A673 (cell line): ENCODE results near the gene TCF7L2. TPM values are rescaled to one million over a fixed set of nuclear protein-coding genes. Genes with fewer than 3 reads are reported as not detected.

ENCODE experiments used
- Bru-seq: library from RNA; stranded (reverse); fragments of 400-500 nt; gene quantifications from one replicate; lab custom pipeline; 2021; lab: Mats Ljungman, UMichigan
- BruChase-seq, 2 experiments: library from RNA; stranded (reverse); fragments of 400-500 nt; gene quantifications; one replicate each; lab custom pipeline; 2021; lab: Mats Ljungman, UMichigan
- BruUV-seq: library from RNA; stranded (reverse); fragments of 400-500 nt; replicated peaks from 2 replicates; lab custom pipeline; 2021; lab: Mats Ljungman, UMichigan
- CTCF ChIA-PET: fragments of 300-600 bp; sonication (Branson Sonifier 250); formaldehyde crosslinking; loops from one replicate; lab custom pipeline; 2022; ENCODE audit warnings: antibody characterized with exemption; lab: Charles Lee
- POLR2A ChIA-PET: fragments of 300-600 bp; sonication (Branson Sonifier 250); formaldehyde crosslinking; loops from one replicate; lab custom pipeline; 2022; ENCODE audit warnings: antibody characterized with exemption; ENCODE audit not compliant: low non-redundant PET; lab: Charles Lee
- DNase-seq: peaks from one replicate; pipeline ENCODE4 v3.0.0-alpha.2; 2015; ENCODE audit warnings: low spot score
- H3K27ac ChIP-seq: fragments of 200-600 bp; sonication (generic); 2 replicates; pipeline ENCODE4 v1.5.1; 2016; ENCODE audit warnings: mixed run types, low read depth, mild to moderate bottlenecking, mixed read lengths, antibody characterized with exemption, low read length; ENCODE audit not compliant: poor library complexity, severe bottlenecking
- H3K27me3 ChIP-seq: fragments of 200-600 bp; sonication (generic); replicated peaks from 2 replicates; pipeline ENCODE4 v1.6.1; 2017; ENCODE audit warnings: mixed run types, low read depth, mild to moderate bottlenecking, mixed read lengths, antibody characterized with exemption, low read length; ENCODE audit not compliant: insufficient read depth, poor library complexity
- H3K36me3 ChIP-seq: fragments of 200-600 bp; sonication (generic); 2 replicates; pipeline ENCODE4 v1.6.1; 2016; ENCODE audit warnings: mixed run types, mild to moderate bottlenecking, mixed read lengths, antibody characterized with exemption, low read length; ENCODE audit not compliant: insufficient read depth, poor library complexity, severe bottlenecking
- H3K4me1 ChIP-seq: fragments of 200-600 bp; sonication (generic); 2 replicates; pipeline ENCODE4 v1.6.1; 2017; ENCODE audit warnings: mixed run types, mild to moderate bottlenecking, mixed read lengths, antibody characterized with exemption, low read length; ENCODE audit not compliant: insufficient read depth, poor library complexity, severe bottlenecking
- H3K4me3 ChIP-seq: fragments of 200-600 bp; sonication (generic); 2 replicates; pipeline ENCODE4 v1.5.1; 2016; ENCODE audit warnings: low read depth, mixed run types, mild to moderate bottlenecking, mixed read lengths, low read length; ENCODE audit not compliant: poor library complexity, severe bottlenecking
- H3K9me3 ChIP-seq: fragments of 200-600 bp; sonication (generic); 2 replicates; pipeline ENCODE4 v1.6.1; 2016; ENCODE audit warnings: mixed run types, low read depth, mild to moderate bottlenecking, mixed read lengths, antibody characterized with exemption, low read length; ENCODE audit not compliant: poor library complexity, severe bottlenecking
- EZH2 ChIP-seq: fragments of 200-600 bp; sonication (generic); IDR thresholded peaks from 2 replicates; pipeline ENCODE4 v1.6.1; 2017; ENCODE audit warnings: borderline replicate concordance, low read depth, mild to moderate bottlenecking, mixed read lengths, antibody characterized with exemption, low read length; ENCODE audit not compliant: poor library complexity, severe bottlenecking
- intact Hi-C: fragments of 100-400 bp; cut with micrococcal nuclease; formaldehyde crosslinking; loops from one replicate; pipeline ENCODE4 v1.10.0; 2022; ENCODE audit not compliant: unreplicated experiment
- long read RNA-seq: library from polyadenylated mRNA; stranded (forward); transcript quantifications from one replicate; pipeline ENCODE4 v2.0.0, GENCODE V29; 2022
- total RNA-seq: library from RNA; stranded (reverse); gene quantifications from 2 replicates; pipeline ENCODE4 v1.2.3, GENCODE V29; 2021
- TF ChIP-seq, protein P1 (sequence below): fragments of 300-800, 200-600 bp; sonication (generic); conservative IDR thresholded peaks from 2 replicates; pipeline ENCODE4 v1.5.1; 2017; ENCODE audit warnings: low read depth, mild to moderate bottlenecking, antibody characterized with exemption, low read length, moderate library complexity, mixed read lengths

TCF7L2 gene
- total RNA-seq (16.8 and 20.9 TPM in 2 replicates), Bru-seq, nascent RNA (percentile 79 among the genes with signal in this experiment), BruChase-seq, experiment 1, labeled RNA remaining after a 2-hour chase (percentile 72 among the genes with signal in this experiment), BruChase-seq, experiment 2, labeled RNA remaining after a 6-hour chase (percentile 68 among the genes with signal in this experiment)
- long read RNA-seq, partial matches to known transcripts: 3 of 11 reads
- long read RNA-seq, other reads (novel, unspliced or antisense): 8 of 11 reads

DNA sequence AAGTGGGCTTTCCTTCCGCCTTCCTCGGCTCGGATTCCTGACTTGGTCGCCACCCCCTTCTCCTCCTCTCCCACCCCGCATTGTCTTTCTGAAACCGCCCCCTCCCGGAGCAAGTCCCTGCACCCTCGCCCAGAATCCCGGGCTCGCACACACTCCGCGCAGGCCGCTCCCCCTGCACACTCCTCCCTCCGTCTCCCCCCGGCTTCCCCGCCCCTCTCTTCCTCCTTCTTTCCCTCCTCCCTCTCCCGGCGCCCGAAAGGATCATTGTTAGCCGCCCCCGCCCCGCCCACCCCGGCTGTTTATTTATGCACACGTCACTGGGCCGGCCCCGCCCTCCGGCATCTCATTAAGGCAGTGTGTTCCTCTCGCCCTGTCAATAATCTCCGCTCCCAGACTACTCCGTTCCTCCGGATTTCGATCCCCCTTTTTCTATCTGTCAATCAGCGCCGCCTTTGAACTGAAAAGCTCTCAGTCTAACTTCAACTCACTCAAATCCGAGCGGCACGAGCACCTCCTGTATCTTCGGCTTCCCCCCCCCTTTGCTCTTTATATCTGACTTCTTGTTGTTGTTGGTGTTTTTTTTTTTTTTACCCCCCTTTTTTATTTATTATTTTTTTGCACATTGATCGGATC lies at the start of gene TCF7L2:
Gene TCF7L2, plus strand, starts transcription at position 373 of the 633 bp plus-strand sequence. CDS start 510 bp downstream, outside the sequence.
- TF ChIP-seq, protein P1, sequence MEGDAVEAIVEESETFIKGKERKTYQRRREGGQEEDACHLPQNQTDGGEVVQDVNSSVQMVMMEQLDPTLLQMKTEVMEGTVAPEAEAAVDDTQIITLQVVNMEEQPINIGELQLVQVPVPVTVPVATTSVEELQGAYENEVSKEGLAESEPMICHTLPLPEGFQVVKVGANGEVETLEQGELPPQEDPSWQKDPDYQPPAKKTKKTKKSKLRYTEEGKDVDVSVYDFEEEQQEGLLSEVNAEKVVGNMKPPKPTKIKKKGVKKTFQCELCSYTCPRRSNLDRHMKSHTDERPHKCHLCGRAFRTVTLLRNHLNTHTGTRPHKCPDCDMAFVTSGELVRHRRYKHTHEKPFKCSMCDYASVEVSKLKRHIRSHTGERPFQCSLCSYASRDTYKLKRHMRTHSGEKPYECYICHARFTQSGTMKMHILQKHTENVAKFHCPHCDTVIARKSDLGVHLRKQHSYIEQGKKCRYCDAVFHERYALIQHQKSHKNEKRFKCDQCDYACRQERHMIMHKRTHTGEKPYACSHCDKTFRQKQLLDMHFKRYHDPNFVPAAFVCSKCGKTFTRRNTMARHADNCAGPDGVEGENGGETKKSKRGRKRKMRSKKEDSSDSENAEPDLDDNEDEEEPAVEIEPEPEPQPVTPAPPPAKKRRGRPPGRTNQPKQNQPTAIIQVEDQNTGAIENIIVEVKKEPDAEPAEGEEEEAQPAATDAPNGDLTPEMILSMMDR: no peak
- TF ChIP-seq EZH2: no peak
- BruUV-seq: no TSS peak
- intact Hi-C loops: no loop called here
- peak; percentile 98 for DNase-seq
- Histone ChIP-seq H3K4me3 (peak within 1 kb of the TSS; percentile 63), H3K27me3 (no peaks in the 10 kb centered on the region), H3K27ac (peak within 1 kb of the TSS; percentile 90), H3K36me3 (no peaks in the 10 kb centered on the region), H3K9me3 (no peaks in the 10 kb centered on the region), H3K4me1 (peaks cover 28% of the 10 kb centered on the region)
- POLR2A ChIA-PET: interaction anchor here (0.8 kb wide), 1 partner anchor 109 kb away, joined by 10 read pairs; no protein-coding TSS in a partner anchor
- CTCF ChIA-PET: no interaction called here

DNA sequence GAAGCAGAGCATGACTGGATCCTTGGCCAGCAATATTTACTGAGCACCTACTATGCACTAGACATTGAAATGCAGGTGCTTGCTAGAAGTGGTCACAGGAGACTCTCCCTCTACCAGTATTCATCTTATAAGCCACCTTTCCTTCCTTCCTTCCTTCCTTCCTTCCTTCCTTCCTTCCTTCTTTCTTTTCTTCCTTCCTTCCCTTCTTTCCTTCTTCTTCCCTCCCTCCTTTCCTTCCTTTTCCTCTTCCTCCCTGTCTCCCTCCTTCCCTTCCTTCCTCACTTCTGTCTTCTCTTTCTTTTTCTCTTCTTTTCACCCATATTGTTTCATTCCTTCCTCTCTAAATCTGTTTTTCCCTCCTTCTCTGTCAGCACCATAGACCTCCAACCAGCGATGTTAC lies 47.3 kb upstream of the TCF7L2 start:
- H3K4me3 ChIP-seq: no peak overlapping the region
- no TSS peak for BruUV-seq
- CTCF ChIA-PET: no interaction called here
- TF ChIP-seq EZH2: no peak
- TF ChIP-seq, protein P1: no peak
- no peak overlapping the region for H3K27ac ChIP-seq
- no peaks in the 10 kb centered on the region for H3K27me3 ChIP-seq
- POLR2A ChIA-PET: no interaction called here
- H3K9me3 ChIP-seq: no peaks in the 10 kb centered on the region
- H3K4me1 ChIP-seq: no peaks in the 10 kb centered on the region
- no peaks in the 10 kb centered on the region for H3K36me3 ChIP-seq
- no peak for DNase-seq
- intact Hi-C loops: no loop called here

DNA sequence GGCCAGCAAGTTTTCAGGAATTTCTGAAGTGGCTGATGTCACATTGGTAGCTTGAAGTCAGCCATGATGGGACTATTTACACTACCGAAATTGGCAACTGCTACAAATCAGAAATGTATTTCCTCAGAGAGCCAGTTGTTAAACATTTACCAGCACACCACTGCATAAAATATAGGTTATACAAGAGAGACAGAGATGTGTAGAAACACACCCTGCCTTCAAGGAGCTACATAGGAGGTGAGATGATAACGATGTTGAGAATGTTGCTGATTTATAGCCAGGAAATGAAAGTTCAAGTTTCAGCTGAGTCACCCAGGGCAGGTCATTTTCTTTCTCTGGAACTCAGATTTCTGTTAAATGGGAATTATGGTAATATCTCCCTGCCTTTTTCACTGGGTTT lies 46.0 kb upstream of the TCF7L2 start:
- H3K27me3 ChIP-seq: no peaks in the 10 kb centered on the region
- CTCF ChIA-PET: no interaction called here
- no peaks in the 10 kb centered on the region for H3K9me3 ChIP-seq
- intact Hi-C loops: no loop called here
- no peak overlapping the region for H3K27ac ChIP-seq
- TF ChIP-seq, protein P1: no peak
- TF ChIP-seq EZH2: no peak
- H3K36me3 ChIP-seq: no peaks in the 10 kb centered on the region
- BruUV-seq: no TSS peak
- no peak overlapping the region for H3K4me3 ChIP-seq
- POLR2A ChIA-PET: no interaction called here
- H3K4me1 ChIP-seq: no peaks in the 10 kb centered on the region
- no peak for DNase-seq
